GM23248 (cell line): ENCODE results near the gene PTPRN2.

Experiments
- EZH2 ChIP-seq: fragments of 200-600 bp; sonication (generic); IDR thresholded peaks from 2 replicates; pipeline ENCODE4 v1.6.1; 2018; ENCODE audit warnings: antibody characterized with exemption, mild to moderate bottlenecking; ENCODE audit not compliant: insufficient read depth, poor library complexity, severe bottlenecking
- EZH2phosphoT487 ChIP-seq: fragments of 200-600 bp; sonication (generic); IDR thresholded peaks from 2 replicates; pipeline ENCODE4 v1.6.1; 2018; ENCODE audit warnings: antibody characterized with exemption, moderate library complexity, mild to moderate bottlenecking, low read depth; ENCODE audit not compliant: insufficient read depth

DNA sequence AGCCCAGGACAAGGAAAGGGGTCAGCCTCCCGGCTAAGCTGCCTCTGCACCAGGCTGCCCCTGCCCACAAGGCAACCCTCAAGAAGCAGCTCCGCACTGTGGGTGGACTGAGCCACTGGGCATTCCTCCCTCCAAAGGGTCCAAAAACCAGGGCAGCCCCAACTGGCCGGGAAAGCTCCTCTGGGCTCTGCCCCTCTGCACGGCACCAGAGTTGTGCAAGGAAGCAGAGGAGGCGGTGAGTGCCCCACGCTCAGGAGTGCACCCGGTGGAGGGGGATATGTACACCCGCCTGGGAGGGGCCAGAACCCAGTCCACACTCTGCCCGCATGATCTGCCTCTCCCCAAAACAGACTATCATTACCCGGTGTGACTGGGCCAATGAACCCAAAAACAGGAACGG, 43.8 kb downstream of the PTPRN2 start:
- no peak for TF ChIP-seq EZH2phosphoT487
- no peak for TF ChIP-seq EZH2
